Parathyroid adenoma (tissue), 2 donors: ENCODE data around the gene AFF4.
"Not testable (repeated sequence)": the region's sequence is repeated elsewhere in the genome, so short reads cannot be mapped to it uniquely, and the experiment has no call there.

Source experiments
- H2AFZ ChIP-seq: fragments of 300-600 bp; sonication (generic); one replicate; pipeline ENCODE4 v1.7.0; 2017; ENCODE audit warnings: antibody characterized with exemption, mild to moderate bottlenecking
- H3K27ac ChIP-seq: fragments of 300-600 bp; sonication (generic); one replicate; pipeline ENCODE4 v1.7.0; 2017
- H3K27me3 ChIP-seq: fragments of 300-600 bp; sonication (generic); one replicate; pipeline ENCODE4 v1.7.0; 2017; ENCODE audit warnings: low read length; ENCODE audit not compliant: control insufficient read depth, insufficient read depth
- H3K36me3 ChIP-seq: fragments of 300-600 bp; sonication (generic); one replicate; pipeline ENCODE4 v1.7.0; 2017; ENCODE audit warnings: low read length; ENCODE audit not compliant: control insufficient read depth, insufficient read depth
- H3K4me1 ChIP-seq: fragments of 300-600 bp; sonication (generic); one replicate; pipeline ENCODE4 v1.7.0; 2017; ENCODE audit warnings: control low read depth
- H3K4me2 ChIP-seq: fragments of 300-600 bp; sonication (generic); one replicate; pipeline ENCODE4 v1.7.0; 2017; ENCODE audit warnings: low read length
- H3K4me3 ChIP-seq: fragments of 300-600 bp; sonication (generic); one replicate; pipeline ENCODE4 v1.7.0; 2017; ENCODE audit warnings: low read depth, low read length
- H3K79me2 ChIP-seq: fragments of 300-600 bp; sonication (generic); one replicate; pipeline ENCODE4 v1.7.0; 2017; ENCODE audit warnings: control low read depth
- H3K9ac ChIP-seq: fragments of 300-600 bp; sonication (generic); one replicate; pipeline ENCODE4 v1.7.0; 2017; ENCODE audit warnings: mild to moderate bottlenecking
- H3K9me3 ChIP-seq: fragments of 300-600 bp; sonication (generic); one replicate; pipeline ENCODE4 v1.7.0; 2017; ENCODE audit warnings: low read length; ENCODE audit not compliant: control insufficient read depth
- TF ChIP-seq, protein P1 (sequence below): fragments of 300-600 bp; sonication (generic); IDR thresholded peaks from one replicate; pipeline ENCODE4 v1.7.0; 2017; ENCODE audit warnings: antibody characterized with exemption, mild to moderate bottlenecking
- donor health status: primary hyperparathyroidism.

The AFF4 gene

DNA sequence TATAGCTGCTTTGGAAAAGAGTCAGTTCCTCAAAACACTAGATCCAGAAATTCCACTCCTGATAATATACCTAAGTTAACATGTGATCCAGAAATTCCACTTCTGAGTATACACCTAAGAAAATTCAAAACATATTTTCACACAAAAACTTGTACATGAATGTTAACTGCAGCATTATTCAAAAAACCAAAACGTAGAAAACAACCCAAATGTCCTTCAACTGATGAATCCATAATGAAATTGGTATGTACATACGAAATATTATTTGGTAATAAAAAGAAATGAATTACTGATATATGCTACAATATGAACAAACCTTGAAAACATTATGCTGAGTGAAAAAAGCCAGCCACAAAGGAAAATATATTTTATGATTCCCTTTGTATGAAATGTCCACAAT lies 16.5 kb upstream of the AFF4 start:
- Histone ChIP-seq H3K27ac (no peak overlapping the region), H3K4me3 (no peak overlapping the region), H3K27me3 (no peaks in the 10 kb centered on the region), H3K4me1 (no peaks in the 10 kb centered on the region), H3K4me2 (no peak overlapping the region), H3K9ac (no peak overlapping the region), H3K9me3 (no peaks in the 10 kb centered on the region), H3K79me2 (no peaks in the 10 kb centered on the region), H3K36me3 (no peaks in the 10 kb centered on the region), H2AFZ (no peak overlapping the region)
- TF ChIP-seq, protein P1, sequence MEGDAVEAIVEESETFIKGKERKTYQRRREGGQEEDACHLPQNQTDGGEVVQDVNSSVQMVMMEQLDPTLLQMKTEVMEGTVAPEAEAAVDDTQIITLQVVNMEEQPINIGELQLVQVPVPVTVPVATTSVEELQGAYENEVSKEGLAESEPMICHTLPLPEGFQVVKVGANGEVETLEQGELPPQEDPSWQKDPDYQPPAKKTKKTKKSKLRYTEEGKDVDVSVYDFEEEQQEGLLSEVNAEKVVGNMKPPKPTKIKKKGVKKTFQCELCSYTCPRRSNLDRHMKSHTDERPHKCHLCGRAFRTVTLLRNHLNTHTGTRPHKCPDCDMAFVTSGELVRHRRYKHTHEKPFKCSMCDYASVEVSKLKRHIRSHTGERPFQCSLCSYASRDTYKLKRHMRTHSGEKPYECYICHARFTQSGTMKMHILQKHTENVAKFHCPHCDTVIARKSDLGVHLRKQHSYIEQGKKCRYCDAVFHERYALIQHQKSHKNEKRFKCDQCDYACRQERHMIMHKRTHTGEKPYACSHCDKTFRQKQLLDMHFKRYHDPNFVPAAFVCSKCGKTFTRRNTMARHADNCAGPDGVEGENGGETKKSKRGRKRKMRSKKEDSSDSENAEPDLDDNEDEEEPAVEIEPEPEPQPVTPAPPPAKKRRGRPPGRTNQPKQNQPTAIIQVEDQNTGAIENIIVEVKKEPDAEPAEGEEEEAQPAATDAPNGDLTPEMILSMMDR, result no peak

DNA sequence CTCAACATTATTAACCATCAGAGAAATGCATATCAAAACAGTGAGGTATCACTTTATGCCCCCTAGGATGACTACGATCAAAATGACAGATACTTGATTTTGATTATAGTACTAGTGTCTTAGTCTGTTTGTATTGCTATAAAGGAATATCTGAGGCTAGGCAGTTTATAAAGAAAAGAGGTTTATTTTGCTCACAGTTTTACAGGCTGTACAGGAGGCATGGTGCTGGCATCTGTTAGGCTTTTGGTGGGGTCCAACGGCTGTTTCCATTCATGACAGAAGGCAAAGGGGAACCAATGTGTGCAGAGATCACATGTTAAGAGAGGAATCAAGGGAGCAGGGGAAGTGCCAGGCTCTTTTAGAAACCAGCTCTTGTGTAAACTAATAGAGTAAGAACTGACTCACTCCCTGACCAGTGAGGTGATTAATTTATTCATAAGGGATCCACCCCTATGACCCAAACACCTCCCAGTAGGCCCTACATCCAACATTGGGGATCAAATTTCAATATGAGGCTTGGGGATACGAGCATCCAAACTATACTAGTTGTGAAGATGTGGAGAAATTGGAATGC lies 16.0 kb upstream of the AFF4 start:
- H3K4me3 ChIP-seq, result no peak overlapping the region
- no peak overlapping the region for H2AFZ ChIP-seq
- no peak overlapping the region for H3K4me2 ChIP-seq
- H3K36me3 ChIP-seq, result no peaks in the 10 kb centered on the region
- H3K9me3 ChIP-seq, result no peaks in the 10 kb centered on the region
- TF ChIP-seq, protein P1, result no peak
- H3K27ac ChIP-seq, result no peak overlapping the region
- no peaks in the 10 kb centered on the region for H3K79me2 ChIP-seq
- no peak overlapping the region for H3K9ac ChIP-seq
- H3K4me1 ChIP-seq, result no peaks in the 10 kb centered on the region
- H3K27me3 ChIP-seq, result no peaks in the 10 kb centered on the region

DNA sequence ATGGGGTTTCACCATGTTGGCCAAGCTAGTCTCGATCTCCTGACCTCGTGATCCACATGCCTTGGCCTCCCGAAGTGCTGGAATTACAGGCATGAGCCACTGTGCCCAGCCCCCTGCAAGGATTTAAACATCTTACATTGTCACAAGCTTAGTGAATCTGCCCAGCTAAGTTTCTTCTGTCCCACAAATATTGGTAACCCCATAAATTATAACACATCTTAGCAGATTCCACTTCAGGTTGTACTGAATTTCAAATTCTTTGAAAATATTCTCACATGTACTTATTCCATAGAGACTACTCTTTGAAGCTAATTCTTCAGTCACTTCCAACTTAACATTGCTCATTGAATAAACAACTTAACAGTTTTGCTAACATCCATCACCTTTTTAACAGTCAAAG lies 13.4 kb upstream of the AFF4 start:
- H3K79me2 ChIP-seq, result no peaks in the 10 kb centered on the region
- TF ChIP-seq, protein P1, result no peak
- no peak overlapping the region for H3K9ac ChIP-seq
- no peaks in the 10 kb centered on the region for H3K4me1 ChIP-seq
- H2AFZ ChIP-seq, result no peak overlapping the region
- no peak overlapping the region for H3K4me3 ChIP-seq
- H3K4me2 ChIP-seq, result no peak overlapping the region
- H3K9me3 ChIP-seq, result no peaks in the 10 kb centered on the region
- H3K27ac ChIP-seq, result no peak overlapping the region
- no peaks in the 10 kb centered on the region for H3K36me3 ChIP-seq
- no peaks in the 10 kb centered on the region for H3K27me3 ChIP-seq

DNA sequence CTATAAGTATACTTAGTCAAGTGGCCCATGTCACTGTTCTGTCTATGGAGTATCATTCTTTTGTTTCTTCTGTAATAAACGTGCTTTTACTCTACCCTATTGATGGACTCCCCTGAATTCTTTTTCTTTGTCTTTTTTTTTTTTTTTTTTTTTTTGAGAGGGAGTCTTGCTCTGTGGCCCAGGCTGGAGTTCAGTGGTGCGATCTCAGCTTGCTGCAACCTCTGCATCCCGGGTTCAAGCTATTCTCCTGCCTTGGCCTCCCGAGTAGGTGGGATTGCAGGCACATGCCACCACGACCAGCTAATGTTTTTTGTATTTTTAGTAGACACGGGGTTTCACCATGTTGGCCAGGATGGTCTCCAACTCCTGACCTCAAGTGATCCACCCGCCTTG lies 9.0 kb upstream of the AFF4 start:
- H3K4me2 ChIP-seq, H3K79me2 ChIP-seq: not testable (repeated sequence)

DNA sequence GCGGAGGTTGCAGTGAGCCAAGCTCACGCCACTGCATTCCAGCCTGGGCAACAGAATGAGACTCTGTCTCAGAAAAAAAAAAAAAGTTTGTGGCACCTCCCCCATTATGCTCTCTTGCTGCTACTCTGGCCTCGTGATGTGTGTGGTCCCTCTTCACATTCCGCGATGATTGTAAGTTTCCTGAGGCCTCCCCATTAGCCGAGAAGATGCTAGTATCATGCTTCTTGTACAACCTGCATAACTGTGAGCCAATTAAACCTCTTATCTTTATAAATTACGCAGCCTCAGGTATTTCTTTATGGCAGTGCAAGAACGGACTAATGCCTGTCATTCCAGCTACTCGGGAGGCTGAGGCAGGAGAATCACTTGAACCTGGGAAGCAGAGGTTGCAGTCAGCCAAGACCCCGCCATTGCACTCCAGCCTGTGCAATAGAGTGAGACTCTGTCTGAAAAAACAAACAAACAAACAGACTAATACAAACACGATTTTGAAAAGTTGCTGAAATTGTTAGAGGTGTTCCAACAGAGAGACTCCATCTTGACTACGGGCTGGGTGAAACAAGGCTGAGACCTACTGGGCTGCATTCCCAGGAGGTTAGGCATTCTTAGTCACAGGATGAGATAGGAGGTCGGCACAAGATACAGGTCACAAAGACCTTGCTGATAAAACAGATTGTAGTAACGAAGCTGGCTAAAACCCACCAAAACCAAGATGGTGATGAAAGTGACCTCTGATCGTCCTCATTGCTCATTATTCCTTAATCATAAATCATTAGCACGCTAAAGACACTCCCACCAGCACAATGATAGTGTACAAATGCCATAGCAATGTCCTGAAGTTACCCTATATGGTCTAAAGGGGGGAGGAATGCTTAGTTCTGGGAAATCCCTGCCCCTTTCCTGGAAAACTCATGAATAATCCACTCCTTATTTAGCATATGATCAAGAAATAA lies 8.3 kb upstream of the AFF4 start:
- Histone ChIP-seq H3K4me2 (no peak overlapping the region), H3K9me3 (no peaks in the 10 kb centered on the region), H2AFZ (no peak overlapping the region), H3K4me3 (no peak overlapping the region), H3K4me1 (no peaks in the 10 kb centered on the region), H3K79me2 (no peaks in the 10 kb centered on the region), H3K36me3 (no peaks in the 10 kb centered on the region), H3K27ac (no peak overlapping the region), H3K9ac (no peak overlapping the region), H3K27me3 (no peaks in the 10 kb centered on the region)
- TF ChIP-seq, protein P1, result no peak

More for the DNA sequence above, 9.0 kb upstream of the AFF4 start:
- not testable (repeated sequence) for H3K4me3 ChIP-seq, H2AFZ ChIP-seq, H3K27me3 ChIP-seq, H3K4me1 ChIP-seq, H3K36me3 ChIP-seq, H3K9ac ChIP-seq, H3K9me3 ChIP-seq, H3K27ac ChIP-seq
